B cell (primary cell): Measurements from ENCODE around the gene ABCG5.

Source experiments
- EZH2 ChIP-seq: IDR thresholded peaks from 2 replicates; pipeline ENCODE4 v1.6.1; 2012; ENCODE audit warnings: borderline replicate concordance, low read depth, mild to moderate bottlenecking, moderate library complexity, low read length; ENCODE audit not compliant: insufficient read depth, poor library complexity, severe bottlenecking
- TF ChIP-seq, protein P1 (sequence below): fragments of 200-600 bp; IDR thresholded peaks from one replicate; pipeline ENCODE4 v1.8.0; 2022; ENCODE audit warnings: antibody characterized with exemption, mild to moderate bottlenecking

GRCh38 chr2:43791035-43791765 lies 47.4 kb downstream of the ABCG5 start:
- no peak for TF ChIP-seq EZH2
- TF ChIP-seq, protein P1, sequence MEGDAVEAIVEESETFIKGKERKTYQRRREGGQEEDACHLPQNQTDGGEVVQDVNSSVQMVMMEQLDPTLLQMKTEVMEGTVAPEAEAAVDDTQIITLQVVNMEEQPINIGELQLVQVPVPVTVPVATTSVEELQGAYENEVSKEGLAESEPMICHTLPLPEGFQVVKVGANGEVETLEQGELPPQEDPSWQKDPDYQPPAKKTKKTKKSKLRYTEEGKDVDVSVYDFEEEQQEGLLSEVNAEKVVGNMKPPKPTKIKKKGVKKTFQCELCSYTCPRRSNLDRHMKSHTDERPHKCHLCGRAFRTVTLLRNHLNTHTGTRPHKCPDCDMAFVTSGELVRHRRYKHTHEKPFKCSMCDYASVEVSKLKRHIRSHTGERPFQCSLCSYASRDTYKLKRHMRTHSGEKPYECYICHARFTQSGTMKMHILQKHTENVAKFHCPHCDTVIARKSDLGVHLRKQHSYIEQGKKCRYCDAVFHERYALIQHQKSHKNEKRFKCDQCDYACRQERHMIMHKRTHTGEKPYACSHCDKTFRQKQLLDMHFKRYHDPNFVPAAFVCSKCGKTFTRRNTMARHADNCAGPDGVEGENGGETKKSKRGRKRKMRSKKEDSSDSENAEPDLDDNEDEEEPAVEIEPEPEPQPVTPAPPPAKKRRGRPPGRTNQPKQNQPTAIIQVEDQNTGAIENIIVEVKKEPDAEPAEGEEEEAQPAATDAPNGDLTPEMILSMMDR, result no peak
